Activated naive CD4-positive, alpha-beta T cell treated with anti-CD3 and anti-CD28 coated beads, Interleukin-2, amount 10 ng/mL, durations not matched to agents 7 days and 5 days (primary cell): ENCODE data around the gene NMT1.
A peak's percentile ranks its signal among the peaks of the same experiment; 100 is the strongest.

Source experiments
- CTCF ChIA-PET: fragments of 350-600 bp; sonication (Branson Sonifier 250); formaldehyde crosslinking; loops from one replicate; lab custom pipeline; 2021; ENCODE audit warnings: antibody characterized with exemption; lab: Charles Lee
- DNase-seq: peaks from one replicate; pipeline ENCODE4 v3.0.0-alpha.2; 2020
- H3K27ac Mint-ChIP-seq: one replicate; pipeline ENCODE4 v1.8.0; 2021; ENCODE audit warnings: mild to moderate bottlenecking, moderate library complexity, mixed read lengths
- H3K27me3 Mint-ChIP-seq: one replicate; pipeline ENCODE4 v1.8.0; 2021; ENCODE audit warnings: mild to moderate bottlenecking, mixed read lengths
- H3K36me3 Mint-ChIP-seq: one replicate; pipeline ENCODE4 v1.8.0; 2021; ENCODE audit warnings: mixed read lengths
- H3K4me1 Mint-ChIP-seq: one replicate; pipeline ENCODE4 v1.8.0; 2021; ENCODE audit warnings: mixed read lengths
- H3K4me3 Mint-ChIP-seq: one replicate; pipeline ENCODE4 v1.8.0; 2021; ENCODE audit warnings: mild to moderate bottlenecking, moderate library complexity, mixed read lengths
- H3K9me3 Mint-ChIP-seq: one replicate; pipeline ENCODE4 v1.8.0; 2021; ENCODE audit warnings: mixed read lengths

The NMT1 gene

GRCh38 chr17:45129426-45129939 is 68.4 kb downstream of the NMT1 start:
- Mint-ChIP-seq H3K9me3 (no peaks in the 10 kb centered on the region), H3K27ac (no peak overlapping the region), H3K4me3 (no peak overlapping the region), H3K27me3 (peaks cover 24% of the 10 kb centered on the region), H3K36me3 (no peaks in the 10 kb centered on the region), H3K4me1 (peaks cover 6% of the 10 kb centered on the region)
- DNase-seq = no peak
- CTCF ChIA-PET = interaction anchor here (0.7 to 1.2 kb wide), 2 partner anchors 27 to 62 kb away, joined by 3 to 4 read pairs; no protein-coding TSS in a partner anchor

- Mint-ChIP-seq H3K4me1 (peaks cover 6% of the 10 kb centered on the region), H3K4me3 (no peak overlapping the region), H3K27me3 (peaks cover 24% of the 10 kb centered on the region), H3K36me3 (no peaks in the 10 kb centered on the region), H3K9me3 (no peaks in the 10 kb centered on the region), H3K27ac (no peak overlapping the region)
- no peak for DNase-seq
- CTCF ChIA-PET = interaction anchor here (0.7 to 1.2 kb wide), 4 partner anchors 16 to 61 kb away, joined by 3 to 4 read pairs (median 3); no protein-coding TSS in a partner anchor
Measured at GRCh38 chr17:45129940-45130680, 69.0 kb downstream of the NMT1 start.

GRCh38 chr17:45130681-45131615 is 69.8 kb downstream of the NMT1 start:
- no peak overlapping the region for H3K27ac Mint-ChIP-seq
- H3K4me3 Mint-ChIP-seq = peak overlapping the region; percentile 57
- H3K27me3 Mint-ChIP-seq = peaks cover 24% of the 10 kb centered on the region
- H3K36me3 Mint-ChIP-seq = peaks cover 1% of the 10 kb centered on the region
- CTCF ChIA-PET = interaction anchor here (0.8 to 7.8 kb wide), 3 partner anchors 17 to 65 kb away, joined by 3 to 193 read pairs (median 3); no protein-coding TSS in a partner anchor
- no peaks in the 10 kb centered on the region for H3K9me3 Mint-ChIP-seq
- peaks cover 14% of the 10 kb centered on the region for H3K4me1 Mint-ChIP-seq
- DNase-seq = no peak

- Mint-ChIP-seq H3K9me3 (no peaks in the 10 kb centered on the region), H3K36me3 (peaks cover 1% of the 10 kb centered on the region), H3K27ac (no peak overlapping the region), H3K4me3 (peak overlapping the region; percentile 57), H3K27me3 (peaks cover 24% of the 10 kb centered on the region), H3K4me1 (peaks cover 22% of the 10 kb centered on the region)
- DNase-seq = peak; percentile 67
- CTCF ChIA-PET = interaction anchor here (1.1 to 7.8 kb wide), 2 partner anchors 46 to 64 kb away, joined by 3 to 193 read pairs; no protein-coding TSS in a partner anchor
Measured at GRCh38 chr17:45131616-45132319, 70.7 kb downstream of the NMT1 start.

- peak; percentile 80 for DNase-seq
- CTCF ChIA-PET = interaction anchor here (1.6 to 7.8 kb wide), 2 partner anchors 64 to 212 kb away, joined by 7 to 193 read pairs; no protein-coding TSS in a partner anchor
- peaks cover 24% of the 10 kb centered on the region for H3K27me3 Mint-ChIP-seq
- no peaks in the 10 kb centered on the region for H3K9me3 Mint-ChIP-seq
- H3K4me1 Mint-ChIP-seq = peaks cover 23% of the 10 kb centered on the region
- H3K36me3 Mint-ChIP-seq = peaks cover 1% of the 10 kb centered on the region
- H3K27ac Mint-ChIP-seq = peak within 1 kb of the TSS; percentile 86
- peak within 1 kb of the TSS; percentile 86 for H3K4me3 Mint-ChIP-seq
Measured at GRCh38 chr17:45132320-45132571, 71.1 kb downstream of the NMT1 start, which contains the start of gene PLCD3. Gene PLCD3, minus strand, starts transcription at chr17:45132515. Its CDS starts 105 bp downstream, at chr17:45132410.

GRCh38 chr17:45132572-45133463 is 71.7 kb downstream of the NMT1 start:
- CTCF ChIA-PET = interaction anchor here (1.6 to 7.8 kb wide), 2 partner anchors 63 to 212 kb away, joined by 7 to 193 read pairs; no protein-coding TSS in a partner anchor
- no peaks in the 10 kb centered on the region for H3K9me3 Mint-ChIP-seq
- peaks cover 23% of the 10 kb centered on the region for H3K4me1 Mint-ChIP-seq
- peaks cover 1% of the 10 kb centered on the region for H3K36me3 Mint-ChIP-seq
- peak; percentile 77 for DNase-seq
- H3K4me3 Mint-ChIP-seq = peak overlapping the region; percentile 86
- H3K27ac Mint-ChIP-seq = peak overlapping the region; percentile 86
- H3K27me3 Mint-ChIP-seq = peaks cover 24% of the 10 kb centered on the region

GRCh38 chr17:45135192-45135977 is 74.3 kb downstream of the NMT1 start, which contains the start of gene ACBD4:
Gene ACBD4, plus strand, starts transcription at chr17:45135687. Its CDS starts 458 bp downstream, at chr17:45136145.
- Mint-ChIP-seq H3K9me3 (no peaks in the 10 kb centered on the region), H3K4me3 (peak within 1 kb of the TSS; percentile 91), H3K27ac (peak within 1 kb of the TSS; percentile 74), H3K36me3 (peaks cover 4% of the 10 kb centered on the region), H3K4me1 (peaks cover 23% of the 10 kb centered on the region), H3K27me3 (peaks cover 16% of the 10 kb centered on the region)
- DNase-seq = peak; percentile 97
- CTCF ChIA-PET = interaction anchor here (0.6 to 7.8 kb wide), 66 partner anchors 9 to 358 kb away, joined by 3 to 193 read pairs (median 4); partner anchors contain the start of genes FMNL1, HEXIM1, HEXIM2 and MAP3K14

GRCh38 chr17:45135978-45136791 is 75.1 kb downstream of the NMT1 start:
- H3K27ac Mint-ChIP-seq = peak overlapping the region; percentile 74
- H3K9me3 Mint-ChIP-seq = no peaks in the 10 kb centered on the region
- H3K4me3 Mint-ChIP-seq = peak overlapping the region; percentile 91
- peaks cover 9% of the 10 kb centered on the region for H3K27me3 Mint-ChIP-seq
- H3K36me3 Mint-ChIP-seq = peaks cover 8% of the 10 kb centered on the region
- CTCF ChIA-PET = interaction anchor here (0.6 to 7.8 kb wide), 63 partner anchors 8 to 359 kb away, joined by 3 to 193 read pairs (median 4); partner anchors contain the start of genes FMNL1, HEXIM1, HEXIM2 and MAP3K14
- no peak for DNase-seq
- H3K4me1 Mint-ChIP-seq = peaks cover 29% of the 10 kb centered on the region

- no peak overlapping the region for H3K27ac Mint-ChIP-seq
- peaks cover under 1% of the 10 kb centered on the region for H3K27me3 Mint-ChIP-seq
Measured at GRCh38 chr17:45136846-45137560, 75.9 kb downstream of the NMT1 start.

GRCh38 chr17:45137561-45138305 is 76.6 kb downstream of the NMT1 start:
- Mint-ChIP-seq H3K36me3 (peaks cover 9% of the 10 kb centered on the region), H3K4me3 (no peak overlapping the region), H3K27ac (no peak overlapping the region), H3K27me3 (no peaks in the 10 kb centered on the region), H3K9me3 (no peaks in the 10 kb centered on the region), H3K4me1 (peaks cover 39% of the 10 kb centered on the region)
- no peak for DNase-seq
- CTCF ChIA-PET = interaction anchor here (3.1 to 7.8 kb wide), 3 partner anchors 14 to 98 kb away, joined by 14 to 193 read pairs (median 172); partner anchors contain the start of gene HEXIM1

More at GRCh38 chr17:45136846-45137560, 75.9 kb downstream of the NMT1 start:
- CTCF ChIA-PET = interaction anchor here (2.2 to 7.8 kb wide), 4 partner anchors 15 to 99 kb away, joined by 8 to 193 read pairs (median 93); partner anchors contain the start of gene HEXIM1
- Mint-ChIP-seq H3K4me3 (peak overlapping the region; percentile 91), H3K4me1 (peaks cover 37% of the 10 kb centered on the region), H3K9me3 (no peaks in the 10 kb centered on the region), H3K36me3 (peaks cover 8% of the 10 kb centered on the region)
- DNase-seq = no peak
